Activated CD8-positive, alpha-beta memory T cell treated with anti-CD3 and anti-CD28 coated beads, Interleukin-2, amount 50 U/mL, for 4 hours (primary cell): ENCODE measurements around the gene AP1S1.
"Not testable (repeated sequence)": the region's sequence is repeated elsewhere in the genome, so short reads cannot be mapped to it uniquely, and the experiment has no call there.

ENCODE experiments used
- DNase-seq: peaks from one replicate; pipeline ENCODE4 v3.0.0-alpha.2; 2020

The AP1S1 gene

DNA sequence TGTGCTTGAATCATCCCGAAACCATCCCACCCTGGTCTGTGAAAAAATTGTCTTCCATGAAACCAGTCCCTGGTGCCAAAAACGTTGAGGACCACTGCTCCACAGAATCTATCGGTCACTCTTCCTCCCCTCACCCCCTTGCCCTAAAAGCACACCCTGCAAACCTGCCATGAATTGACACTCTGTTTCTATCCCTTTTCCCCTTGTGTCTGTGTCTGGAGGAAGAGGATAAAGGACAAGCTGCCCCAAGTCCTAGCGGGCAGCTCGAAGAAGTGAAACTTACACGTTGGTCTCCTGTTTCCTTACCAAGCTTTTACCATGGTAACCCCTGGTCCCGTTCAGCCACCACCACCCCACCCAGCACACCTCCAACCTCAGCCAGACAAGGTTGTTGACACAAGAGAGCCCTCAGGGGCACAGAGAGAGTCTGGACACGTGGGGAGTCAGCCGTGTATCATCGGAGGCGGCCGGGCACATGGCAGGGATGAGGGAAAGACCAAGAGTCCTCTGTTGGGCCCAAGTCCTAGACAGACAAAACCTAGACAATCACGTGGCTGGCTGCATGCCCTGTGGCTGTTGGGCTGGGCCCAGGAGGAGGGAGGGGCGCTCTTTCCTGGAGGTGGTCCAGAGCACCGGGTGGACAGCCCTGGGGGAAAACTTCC, 28.2 kb upstream of the AP1S1 start:
- no peak for DNase-seq

DNA sequence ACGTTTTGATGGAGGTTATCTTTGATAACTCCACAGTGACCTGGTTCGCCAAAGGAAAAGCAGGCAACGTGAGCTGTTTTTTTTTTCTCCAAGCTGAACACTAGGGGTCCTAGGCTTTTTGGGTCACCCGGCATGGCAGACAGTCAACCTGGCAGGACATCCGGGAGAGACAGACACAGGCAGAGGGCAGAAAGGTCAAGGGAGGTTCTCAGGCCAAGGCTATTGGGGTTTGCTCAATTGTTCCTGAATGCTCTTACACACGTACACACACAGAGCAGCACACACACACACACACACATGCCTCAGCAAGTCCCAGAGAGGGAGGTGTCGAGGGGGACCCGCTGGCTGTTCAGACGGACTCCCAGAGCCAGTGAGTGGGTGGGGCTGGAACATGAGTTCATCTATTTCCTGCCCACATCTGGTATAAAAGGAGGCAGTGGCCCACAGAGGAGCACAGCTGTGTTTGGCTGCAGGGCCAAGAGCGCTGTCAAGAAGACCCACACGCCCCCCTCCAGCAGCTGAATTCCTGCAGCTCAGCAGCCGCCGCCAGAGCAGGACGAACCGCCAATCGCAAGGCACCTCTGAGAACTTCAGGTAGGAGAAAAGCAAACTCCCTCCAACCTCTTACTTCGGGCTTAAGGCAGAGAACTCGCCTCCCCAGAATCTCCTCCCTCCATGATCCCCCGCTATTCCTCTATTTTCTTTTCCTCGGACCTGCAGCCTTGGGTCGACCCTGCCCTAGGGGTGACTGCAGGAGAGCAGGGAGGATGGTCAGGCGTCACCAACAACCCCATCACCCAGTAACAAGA, 27.4 kb upstream of the AP1S1 start, which contains the start of gene SERPINE1:
TSS of gene SERPINE1 (plus strand) at position 454 of the 809 bp plus-strand sequence. CDS start 1,290 bp downstream, outside the sequence.
- peak; percentile 51 for DNase-seq

GRCh38 chr7:101127460-101128039, 26.7 kb upstream of the AP1S1 start:
- DNase-seq, result no peak

GRCh38 chr7:101128040-101128834, 26.0 kb upstream of the AP1S1 start:
- DNase-seq, result no peak

GRCh38 chr7:101129603-101130117, 24.6 kb upstream of the AP1S1 start:
- no peak for DNase-seq

GRCh38 chr7:101132626-101133600, 21.4 kb upstream of the AP1S1 start:
- not testable (repeated sequence) for DNase-seq

DNA sequence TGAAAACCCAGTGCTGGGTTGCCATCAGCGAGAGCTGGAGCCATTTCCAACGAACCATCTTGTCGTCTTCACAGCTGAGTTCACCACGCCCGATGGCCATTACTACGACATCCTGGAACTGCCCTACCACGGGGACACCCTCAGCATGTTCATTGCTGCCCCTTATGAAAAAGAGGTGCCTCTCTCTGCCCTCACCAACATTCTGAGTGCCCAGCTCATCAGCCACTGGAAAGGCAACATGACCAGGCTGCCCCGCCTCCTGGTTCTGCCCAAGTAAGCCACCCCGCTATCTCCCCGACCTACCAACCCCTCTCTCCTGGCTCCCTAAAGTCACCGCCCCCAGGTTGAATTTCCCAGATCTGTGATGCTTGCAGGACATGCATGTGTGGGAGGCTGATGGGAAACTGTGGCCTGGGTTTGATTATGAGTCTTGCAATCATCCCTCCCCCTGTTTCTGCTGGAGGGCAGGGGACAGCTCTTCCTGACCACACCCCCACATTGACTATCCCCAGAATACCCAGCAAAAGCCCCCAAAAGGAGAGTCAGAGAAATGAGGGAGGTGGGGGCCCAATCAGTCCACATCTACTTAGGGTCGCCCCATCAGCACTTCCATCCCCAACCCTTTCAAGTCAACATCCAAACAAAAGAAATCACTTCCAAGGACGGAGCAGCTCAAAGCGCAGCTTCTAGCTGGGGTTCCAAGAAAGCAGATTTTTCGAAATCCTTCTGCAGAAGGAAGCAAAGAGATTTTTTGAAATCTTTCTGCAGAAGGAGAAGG, 20.5 kb upstream of the AP1S1 start:
- no peak for DNase-seq

GRCh38 chr7:101134399-101134980, 19.8 kb upstream of the AP1S1 start:
- DNase-seq, result no peak

- DNase-seq, result no peak
Measured at GRCh38 chr7:101137651-101138212, 16.5 kb upstream of the AP1S1 start.

- peak; percentile 87 for DNase-seq
Measured at GRCh38 chr7:101138213-101138870, 15.9 kb upstream of the AP1S1 start.

GRCh38 chr7:101140339-101140699, 14.0 kb upstream of the AP1S1 start:
- DNase-seq, result no peak

DNA sequence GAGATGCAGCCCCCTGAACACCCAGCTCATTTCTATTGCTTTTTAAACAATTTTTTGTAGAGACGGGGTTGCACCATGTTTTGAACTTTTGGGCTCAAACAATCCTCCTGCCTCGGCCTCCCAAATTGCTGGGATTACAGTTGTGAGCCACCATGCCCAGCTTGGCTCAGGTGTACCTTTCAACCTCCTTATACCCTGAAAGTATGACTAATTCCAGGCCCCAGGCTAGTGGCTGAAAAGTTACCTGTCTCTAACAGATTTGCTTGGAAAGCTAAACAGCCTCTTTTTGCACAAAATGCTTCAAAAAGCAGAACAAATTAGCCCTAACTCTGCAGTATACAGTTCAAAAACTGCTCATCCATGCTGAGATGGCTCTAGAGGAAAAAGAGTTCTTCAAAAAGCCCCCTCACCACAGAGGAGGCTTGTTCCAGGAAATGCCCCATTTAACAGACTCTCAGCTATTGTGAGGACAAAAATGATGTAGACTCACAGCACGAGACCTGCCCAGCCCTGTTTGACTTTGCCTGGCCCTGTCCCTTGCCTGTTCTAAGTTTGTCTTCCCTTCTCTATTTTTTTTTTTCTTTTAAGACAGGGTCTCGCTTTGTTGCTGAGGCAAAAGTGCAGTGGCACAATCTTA, 13.4 kb upstream of the AP1S1 start:
- DNase-seq, result no peak

DNA sequence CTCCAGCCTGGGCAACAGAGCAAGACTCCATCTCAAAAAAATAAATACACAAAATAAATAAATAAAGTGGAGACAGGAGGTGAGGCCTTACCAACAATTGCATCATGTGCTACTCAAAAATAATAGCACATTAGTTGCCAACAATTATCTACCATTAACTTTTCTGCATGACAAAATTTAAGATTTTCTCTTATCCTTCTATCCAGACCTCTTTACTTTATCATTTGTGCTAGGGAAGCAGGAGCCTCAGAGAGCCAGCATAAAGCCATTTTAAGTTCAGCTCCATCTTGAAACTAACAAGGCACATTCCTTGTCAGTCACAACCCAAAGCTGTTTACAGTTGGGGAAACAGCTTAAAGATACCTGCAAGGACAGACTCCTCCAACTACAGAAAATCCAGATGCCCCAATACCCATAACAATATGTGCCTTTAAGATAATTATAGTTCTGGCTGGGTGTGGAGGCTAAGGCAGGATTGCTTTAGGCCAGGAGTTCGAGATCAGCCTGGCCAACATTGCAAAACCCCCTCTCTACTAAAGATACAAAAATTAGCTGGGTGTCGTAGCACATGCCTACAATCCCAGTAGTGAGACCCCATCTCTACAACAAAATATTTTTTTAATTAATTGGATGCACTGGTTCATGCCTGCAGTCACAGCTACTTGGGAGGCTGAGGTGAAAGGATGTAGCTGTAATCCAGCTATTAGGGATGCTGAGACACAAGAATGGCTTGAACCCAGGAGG, 2.2 kb upstream of the AP1S1 start:
- DNase-seq, result no peak

DNA sequence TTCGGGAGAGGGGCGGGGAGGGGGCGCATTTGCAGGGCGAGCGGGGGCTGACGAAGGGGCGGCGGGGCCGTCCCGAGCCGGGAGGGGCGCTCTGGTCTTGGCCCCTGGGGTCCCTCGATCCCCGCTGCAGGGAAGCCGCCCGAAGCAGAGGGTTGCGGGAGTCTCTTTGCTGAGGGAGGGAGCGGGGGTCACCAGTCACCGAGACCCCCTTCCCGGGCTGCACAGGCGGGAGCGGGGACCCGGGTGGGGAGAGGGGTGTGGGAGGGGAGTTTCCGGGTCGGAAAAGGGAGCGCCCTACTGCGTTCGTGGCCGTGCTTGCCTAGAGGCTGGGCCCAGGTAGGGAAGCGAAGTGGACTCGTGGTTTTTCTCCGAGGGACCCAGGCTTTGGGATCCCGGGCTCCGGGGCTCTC, 422 bp downstream of the AP1S1 start:
- DNase-seq, result no peak

- no peak for DNase-seq
Measured at GRCh38 chr7:101155303-101155702, 1.0 kb downstream of the AP1S1 start.

DNA sequence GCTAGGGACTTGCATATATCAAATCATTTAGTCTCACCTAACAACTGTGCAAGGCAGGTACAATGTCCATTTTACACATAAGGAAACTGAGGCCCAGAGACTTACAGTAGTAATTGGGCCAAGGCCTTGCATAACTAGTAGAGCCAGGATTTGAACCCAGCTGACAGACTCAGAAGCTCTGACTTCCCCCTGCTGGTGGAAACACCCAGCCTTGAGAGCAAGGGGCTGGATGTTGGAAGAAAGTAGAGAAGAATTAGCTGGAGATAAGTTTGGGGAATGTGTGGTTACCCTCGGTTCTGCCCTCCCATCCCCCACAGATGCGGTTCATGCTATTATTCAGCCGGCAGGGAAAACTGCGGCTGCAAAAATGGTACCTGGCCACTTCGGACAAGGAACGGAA, 2.0 kb downstream of the AP1S1 start:
- DNase-seq, result no peak

DNA sequence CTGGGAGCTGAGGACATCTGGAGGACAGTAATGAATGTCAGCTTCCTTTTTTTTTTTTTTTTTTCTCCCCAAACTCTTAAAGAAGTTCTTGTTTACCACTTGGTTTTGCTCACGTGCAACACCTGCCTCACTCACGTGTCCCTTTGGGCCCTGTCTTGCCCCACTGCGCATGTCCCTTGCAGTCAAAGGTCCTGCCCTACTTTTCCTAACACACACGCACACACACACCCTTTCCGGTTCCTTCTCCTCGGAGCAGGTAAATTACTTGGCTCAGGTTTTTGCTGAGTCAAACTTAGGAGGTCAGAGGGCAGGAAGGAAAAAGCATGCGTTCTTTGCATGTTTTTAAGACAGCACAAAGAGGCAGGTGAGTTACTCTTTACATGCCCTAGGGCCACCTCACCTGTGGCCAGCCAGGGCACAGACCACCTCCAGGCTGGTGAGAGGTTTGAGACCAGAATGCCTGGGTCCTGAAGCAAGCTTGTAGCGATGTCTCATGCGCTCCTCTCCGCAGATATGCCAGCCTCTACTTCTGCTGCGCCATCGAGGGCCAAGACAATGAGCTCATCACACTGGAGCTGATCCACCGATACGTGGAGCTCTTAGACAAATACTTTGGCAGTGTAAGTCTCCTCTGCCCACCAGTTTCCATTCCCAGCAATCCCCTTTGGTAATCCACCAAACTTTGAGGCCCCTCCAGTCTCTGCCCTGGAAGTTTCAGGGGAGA, 2.8 kb downstream of the AP1S1 start:
- DNase-seq, result no peak
